ENCODE results near the gene OASL.
"Not testable (repeated sequence)": the region's sequence is repeated elsewhere in the genome, so short reads cannot be mapped to it uniquely, and the experiment has no call there.

Gene OASL

GRCh38 chr12:121057794-121058193 is 18.7 kb upstream of the OASL start:
- peak in 1 of 2 donors; percentile 13 for DNase-seq

GRCh38 chr12:121053706-121054105 is 14.7 kb upstream of the OASL start:
- peak in 1 of 2 donors; percentile 11 for DNase-seq

GRCh38 chr12:121050725-121051124 is 11.7 kb upstream of the OASL start:
- DNase-seq = no peak

GRCh38 chr12:121048442-121048841 is 9.4 kb upstream of the OASL start:
- DNase-seq = no peak

- not testable (repeated sequence) for DNase-seq
Observed at GRCh38 chr12:121047400-121047799, 8.4 kb upstream of the OASL start.

GRCh38 chr12:121043067-121043466 is 4.0 kb upstream of the OASL start:
- no peak for DNase-seq

GRCh38 chr12:121036810-121037326 is 2.2 kb downstream of the OASL start:
- DNase-seq = peak; percentile 39 to 60

GRCh38 chr12:121034616-121035305 is 4.3 kb downstream of the OASL start:
- no peak for DNase-seq

- peak; percentile 51 to 55 for DNase-seq
Observed at GRCh38 chr12:121033625-121034349, 5.3 kb downstream of the OASL start.

- DNase-seq = no peak
Observed at GRCh38 chr12:121030576-121031212, 8.4 kb downstream of the OASL start.

GRCh38 chr12:121026274-121027045 is 12.6 kb downstream of the OASL start:
- DNase-seq = no peak

- DNase-seq = no peak
Observed at GRCh38 chr12:121025442-121026226, 13.4 kb downstream of the OASL start.

GRCh38 chr12:121023799-121024198 is 15.2 kb downstream of the OASL start:
- no peak for DNase-seq

GRCh38 chr12:121022713-121023112 is 16.3 kb downstream of the OASL start:
- DNase-seq = no peak

- no peak for DNase-seq
Observed at GRCh38 chr12:121021754-121022153, 17.3 kb downstream of the OASL start.

GRCh38 chr12:121018860-121019617 is 20.0 kb downstream of the OASL start:
- no peak for DNase-seq

- DNase-seq = no peak
Observed at GRCh38 chr12:121017966-121018491, 21.0 kb downstream of the OASL start.

GRCh38 chr12:121015825-121016766 is 22.9 kb downstream of the OASL start, which contains the start of gene C12orf43:
TSS of gene C12orf43 (minus strand) at chr12:121016487. CDS start at chr12:121016474, 13 bp downstream.
- peak; percentile 91 to 93 for DNase-seq

GRCh38 chr12:121013715-121014114 is 25.3 kb downstream of the OASL start:
- DNase-seq = no peak

- DNase-seq = no peak
Observed at GRCh38 chr12:121011820-121012219, 27.2 kb downstream of the OASL start.
